Urinary bladder (tissue), 4 donors: ENCODE results near the gene MAGI1. TPM values are rescaled to one million over a fixed set of nuclear protein-coding genes. Genes with fewer than 3 reads are reported as not detected.

Experiments used
- DNase-seq: peaks from one replicate; pipeline ENCODE4 v3.0.0-alpha.2; 2015; ENCODE audit errors: extremely low spot score
- H3K27ac ChIP-seq: one replicate; pipeline ENCODE4 v1.5.1; 2013; ENCODE audit warnings: low read depth, mild to moderate bottlenecking, moderate library complexity
- H3K36me3 ChIP-seq: one replicate; pipeline ENCODE4 v1.6.1; 2013; ENCODE audit warnings: mild to moderate bottlenecking, moderate library complexity; ENCODE audit not compliant: insufficient read depth
- H3K4me1 ChIP-seq: one replicate; pipeline ENCODE4 v1.6.1; 2013; ENCODE audit warnings: mild to moderate bottlenecking, moderate library complexity; ENCODE audit not compliant: insufficient read depth
- H3K4me3 ChIP-seq: one replicate; pipeline ENCODE4 v1.5.1; 2013; ENCODE audit warnings: low read depth, low read length
- WGBS: extraction: QIAGEN DNeasy Blood & Tissue Kit; methylation state at CpG from one replicate; pipeline ENCODE4 v1.1.7; 2013; 5-methylcytosine and 5-hydroxymethylcytosine counted together
- polyA plus RNA-seq: library from polyadenylated mRNA; stranded (reverse); fragments of 200-250 nt; gene quantifications from one replicate; pipeline ENCODE4 v1.2.3, GENCODE V29; 2013
- total RNA-seq: library from RNA; depleted of rRNA; stranded (reverse); fragments of >200 nt; gene quantifications from one replicate; pipeline ENCODE4 v1.2.3, GENCODE V29; 2014
- donor health status: healthy with polysubstance abuse.
- donor health status: healthy.

Gene MAGI1
- total and polyA plus RNA-seq, 2 donors = 9.7 to 46.7 TPM

GRCh38 chr3:65992106-65992505 is 46.6 kb downstream of the MAGI1 start:
- no peaks in the 10 kb centered on the region for H3K36me3 ChIP-seq
- no peaks in the 10 kb centered on the region for H3K4me1 ChIP-seq
- H3K27ac ChIP-seq = no peak overlapping the region
- H3K4me3 ChIP-seq = no peak overlapping the region
- no peak for DNase-seq
- 89% methylated on average over 1 of the region's 1 CpG for WGBS

- 78% methylated on average over 5 of the region's 5 CpGs for WGBS
- Histone ChIP-seq H3K4me1 (no peaks in the 10 kb centered on the region), H3K36me3 (no peaks in the 10 kb centered on the region), H3K27ac (no peak overlapping the region), H3K4me3 (no peak overlapping the region)
- DNase-seq = no peak
Measured at GRCh38 chr3:65988411-65989180, 50.1 kb downstream of the MAGI1 start.

GRCh38 chr3:65986285-65986684 is 52.4 kb downstream of the MAGI1 start:
- WGBS = 79% methylated on average over 4 of the region's 4 CpGs
- Histone ChIP-seq H3K27ac (no peak overlapping the region), H3K4me3 (no peak overlapping the region), H3K4me1 (no peaks in the 10 kb centered on the region), H3K36me3 (no peaks in the 10 kb centered on the region)
- DNase-seq = no peak

GRCh38 chr3:65984975-65985374 is 53.7 kb downstream of the MAGI1 start:
- Histone ChIP-seq H3K4me1 (no peaks in the 10 kb centered on the region), H3K4me3 (no peak overlapping the region), H3K36me3 (no peaks in the 10 kb centered on the region), H3K27ac (no peak overlapping the region)
- 97% methylated on average over 1 of the region's 1 CpG for WGBS
- DNase-seq = no peak

- peaks cover 2% of the 10 kb centered on the region for H3K4me1 ChIP-seq
- no peaks in the 10 kb centered on the region for H3K36me3 ChIP-seq
- no peak overlapping the region for H3K27ac ChIP-seq
- no peak overlapping the region for H3K4me3 ChIP-seq
- 71% methylated on average over 1 of the region's 1 CpG for WGBS
- no peak for DNase-seq
Measured at GRCh38 chr3:65983100-65983499, 55.6 kb downstream of the MAGI1 start.

GRCh38 chr3:65979731-65980130 is 59.0 kb downstream of the MAGI1 start:
- 86% methylated on average over 4 of the region's 4 CpGs for WGBS
- Histone ChIP-seq H3K36me3 (no peaks in the 10 kb centered on the region), H3K4me1 (peaks cover 2% of the 10 kb centered on the region), H3K4me3 (no peak overlapping the region), H3K27ac (no peak overlapping the region)
- DNase-seq = no peak

GRCh38 chr3:65979162-65979561 is 59.6 kb downstream of the MAGI1 start:
- no peak overlapping the region for H3K4me3 ChIP-seq
- DNase-seq = no peak
- WGBS = 16% methylated on average over 6 of the region's 6 CpGs
- no peak overlapping the region for H3K27ac ChIP-seq
- peaks cover 2% of the 10 kb centered on the region for H3K4me1 ChIP-seq
- H3K36me3 ChIP-seq = no peaks in the 10 kb centered on the region

- no peak overlapping the region for H3K4me3 ChIP-seq
- no peaks in the 10 kb centered on the region for H3K36me3 ChIP-seq
- peaks cover 2% of the 10 kb centered on the region for H3K4me1 ChIP-seq
- no peak for DNase-seq
- no peak overlapping the region for H3K27ac ChIP-seq
Measured at GRCh38 chr3:65978116-65978515, 60.6 kb downstream of the MAGI1 start.

- H3K27ac ChIP-seq = no peak overlapping the region
- WGBS = 85% methylated on average over 3 of the region's 3 CpGs
- H3K4me1 ChIP-seq = peaks cover 2% of the 10 kb centered on the region
Measured at GRCh38 chr3:65975032-65975431, 63.7 kb downstream of the MAGI1 start.

GRCh38 chr3:65974509-65974908 is 64.2 kb downstream of the MAGI1 start:
- Histone ChIP-seq H3K4me3 (no peak overlapping the region), H3K36me3 (no peaks in the 10 kb centered on the region), H3K27ac (no peak overlapping the region), H3K4me1 (no peaks in the 10 kb centered on the region)
- WGBS = 93% methylated on average over 4 of the region's 4 CpGs
- no peak for DNase-seq

More at GRCh38 chr3:65975032-65975431, 63.7 kb downstream of the MAGI1 start:
- no peak for DNase-seq
- no peaks in the 10 kb centered on the region for H3K36me3 ChIP-seq
- H3K4me3 ChIP-seq = no peak overlapping the region

- no peak overlapping the region for H3K27ac ChIP-seq
- 96% methylated on average over 1 of the region's 1 CpG for whole genome bisulfite sequencing
- no peaks in the 10 kb centered on the region for H3K36me3 ChIP-seq
- H3K4me1 ChIP-seq = no peaks in the 10 kb centered on the region
- no peak for DNase-seq
- H3K4me3 ChIP-seq = no peak overlapping the region
Measured at GRCh38 chr3:65972765-65973164, 66.0 kb downstream of the MAGI1 start.

- DNase-seq = no peak
- no peak overlapping the region for H3K4me3 ChIP-seq
- no peaks in the 10 kb centered on the region for H3K36me3 ChIP-seq
- no peak overlapping the region for H3K27ac ChIP-seq
- WGBS = 44% methylated on average over 7 of the region's 7 CpGs
- no peaks in the 10 kb centered on the region for H3K4me1 ChIP-seq
Measured at GRCh38 chr3:65971293-65972252, 67.1 kb downstream of the MAGI1 start.

GRCh38 chr3:65968996-65969395 is 69.7 kb downstream of the MAGI1 start:
- WGBS = 90% methylated on average over 5 of the region's 5 CpGs
- DNase-seq = no peak

GRCh38 chr3:65967451-65967850 is 71.3 kb downstream of the MAGI1 start:
- no peak for DNase-seq
- WGBS = 68% methylated on average over 3 of the region's 3 CpGs
- no peak overlapping the region for H3K4me3 ChIP-seq
- no peaks in the 10 kb centered on the region for H3K36me3 ChIP-seq
- no peaks in the 10 kb centered on the region for H3K4me1 ChIP-seq
- H3K27ac ChIP-seq = no peak overlapping the region

More at GRCh38 chr3:65968996-65969395, 69.7 kb downstream of the MAGI1 start:
- no peak overlapping the region for H3K27ac ChIP-seq
- no peaks in the 10 kb centered on the region for H3K36me3 ChIP-seq
- no peak overlapping the region for H3K4me3 ChIP-seq
- no peaks in the 10 kb centered on the region for H3K4me1 ChIP-seq
